Activated CD4-positive, alpha-beta T cell treated with anti-CD3 and anti-CD28 coated beads, Interleukin-2, amount 50 U/mL, for 24 hours (primary cell): ENCODE results near the gene RGS6.
A peak's percentile ranks its signal among the peaks of the same experiment; 100 is the strongest.

ENCODE experiments used
- DNase-seq, 2 donors: peaks; one replicate each; pipeline ENCODE4 v3.0.0-alpha.2; 2020; ENCODE audit warnings: low read depth in 1 of 2, low spot score in 1 of 2

The RGS6 gene

DNA sequence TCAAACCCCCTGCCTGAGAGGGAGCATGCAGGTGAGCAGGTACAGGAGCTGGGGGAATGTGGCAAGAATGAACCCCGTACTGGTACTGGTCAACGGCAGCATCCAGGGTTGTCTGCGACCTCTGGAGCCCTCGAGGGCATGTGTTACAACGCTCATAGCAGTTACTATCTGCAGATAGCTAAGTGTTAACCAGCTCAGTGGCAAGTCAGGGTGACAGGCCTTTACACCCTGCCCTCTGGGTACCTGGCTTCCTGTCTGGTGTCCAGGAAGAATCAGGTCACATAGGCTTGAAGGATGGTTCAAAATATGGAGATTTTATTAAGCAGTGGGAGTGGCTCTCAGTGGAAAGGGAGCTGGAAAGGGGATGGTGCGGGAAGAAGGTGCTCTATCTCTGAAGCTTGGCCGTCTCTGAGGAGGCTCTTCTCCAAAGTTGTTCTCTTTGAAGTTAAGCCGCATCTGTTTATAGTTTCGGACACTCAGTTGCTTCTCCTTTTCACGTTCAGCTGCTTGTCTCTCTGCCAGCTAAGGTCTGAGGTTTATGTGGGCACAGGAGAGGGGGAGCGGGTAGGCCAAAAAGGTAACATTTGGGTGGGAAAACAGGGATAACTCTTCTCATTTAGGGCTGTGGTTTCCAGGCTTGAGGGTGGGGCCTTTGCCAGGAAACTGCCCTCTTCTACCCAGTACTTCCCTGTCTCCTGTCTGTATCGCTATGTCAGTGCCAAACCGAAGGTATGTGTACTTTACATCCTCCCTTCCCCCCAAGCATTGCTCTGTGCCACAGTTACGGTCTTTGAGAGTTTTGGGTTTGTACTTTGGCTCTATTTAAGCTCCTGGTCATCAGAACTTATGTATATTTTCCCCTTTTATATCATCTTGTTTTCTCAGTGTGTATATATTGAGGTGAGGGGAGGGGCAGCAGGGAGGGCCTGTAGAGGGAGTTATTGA lies 305.8 kb downstream of the RGS6 start:
- no peak for DNase-seq

GRCh38 chr14:72243309-72244293 lies 311.4 kb downstream of the RGS6 start:
- DNase-seq, result no peak

- no peak for DNase-seq
These were observed 315.8 kb downstream of the RGS6 start for GRCh38 chr14:72247896-72248465.

DNA sequence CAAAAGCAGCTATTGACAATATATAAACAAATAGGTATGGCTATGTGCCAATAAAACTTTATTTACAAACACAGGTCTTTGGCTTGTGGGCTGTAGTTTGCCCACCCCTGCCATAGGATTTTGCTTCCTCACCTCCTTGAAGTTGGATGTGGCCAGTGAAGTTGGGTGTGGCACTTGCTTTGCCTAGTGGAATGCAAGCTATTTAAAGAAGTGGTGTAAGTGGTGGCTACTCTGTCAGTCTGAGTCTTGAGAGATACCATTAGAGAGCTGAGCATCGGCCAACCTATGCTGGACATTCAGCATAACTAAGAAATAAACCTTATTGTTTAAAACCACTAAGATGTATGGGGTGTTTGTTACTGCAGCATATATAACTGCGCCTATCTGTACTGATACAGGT lies 321.3 kb downstream of the RGS6 start:
- no peak for DNase-seq

GRCh38 chr14:72254202-72254936 lies 322.1 kb downstream of the RGS6 start:
- no peak for DNase-seq

GRCh38 chr14:72254937-72255472 lies 322.8 kb downstream of the RGS6 start:
- DNase-seq, result no peak

GRCh38 chr14:72256055-72256454 lies 323.8 kb downstream of the RGS6 start:
- no peak for DNase-seq

DNA sequence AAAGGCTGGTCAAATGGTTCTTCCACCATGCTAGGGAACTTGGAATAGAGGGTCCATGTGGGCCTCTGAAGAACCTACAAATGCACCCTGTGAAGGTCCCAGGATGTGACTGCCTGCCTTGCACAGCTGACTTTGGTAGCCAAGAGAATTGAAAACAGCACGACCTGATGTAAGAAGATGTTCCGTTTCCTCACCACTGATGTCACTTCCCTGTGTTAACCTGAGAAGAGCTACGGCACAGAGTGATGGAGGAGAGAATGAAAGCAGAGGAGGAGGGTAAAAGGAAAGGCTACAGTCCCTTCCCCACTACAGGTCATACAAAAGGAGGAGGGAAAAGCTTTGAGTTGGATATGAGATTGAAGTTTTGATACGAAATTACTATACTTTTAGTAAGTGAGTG lies 328.8 kb downstream of the RGS6 start:
- DNase-seq, result no peak

DNA sequence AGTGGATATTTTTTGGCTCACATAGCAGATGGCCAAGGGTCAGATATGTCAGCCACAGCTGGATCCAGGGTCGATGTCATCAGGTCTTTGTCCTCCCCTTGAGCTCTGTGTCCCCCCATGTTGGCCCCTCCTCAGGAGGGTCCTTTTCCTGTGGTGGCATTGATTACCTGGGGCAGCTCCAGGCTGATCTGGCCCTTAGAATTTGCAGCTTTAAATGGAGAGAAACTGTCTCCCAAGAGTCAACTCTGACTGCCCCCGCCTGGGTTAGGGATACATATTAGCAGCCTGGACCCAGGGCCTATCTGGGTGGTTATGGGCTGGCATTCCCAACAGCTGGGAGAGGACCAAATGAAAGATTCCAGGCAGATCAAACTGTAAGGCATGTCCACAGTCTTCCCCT lies 330.5 kb downstream of the RGS6 start:
- DNase-seq, result no peak

- DNase-seq, result no peak
These were observed 332.5 kb downstream of the RGS6 start for GRCh38 chr14:72264716-72265115.

- no peak for DNase-seq
These were observed 338.0 kb downstream of the RGS6 start for GRCh38 chr14:72270147-72270727.

- no peak for DNase-seq
These were observed 338.5 kb downstream of the RGS6 start for GRCh38 chr14:72270749-72271148.

DNA sequence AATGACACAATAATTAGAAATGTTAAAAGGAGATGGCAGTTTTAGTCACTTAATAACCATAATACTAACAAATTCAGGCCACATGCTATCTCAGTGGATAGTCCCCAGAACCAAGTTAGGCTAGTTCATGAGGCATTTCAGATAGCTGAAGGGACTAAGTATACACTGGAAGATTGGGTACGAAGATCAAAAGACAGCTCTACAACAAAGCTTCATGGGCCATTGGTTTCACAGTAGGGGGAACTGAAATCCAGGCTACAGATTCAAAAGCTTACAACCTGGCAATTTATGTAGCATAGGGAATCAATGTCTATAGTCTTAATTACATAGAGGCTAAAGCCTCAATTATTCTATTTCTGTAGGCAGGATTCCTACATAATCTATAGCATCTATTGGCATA lies 343.0 kb downstream of the RGS6 start:
- no peak for DNase-seq

DNA sequence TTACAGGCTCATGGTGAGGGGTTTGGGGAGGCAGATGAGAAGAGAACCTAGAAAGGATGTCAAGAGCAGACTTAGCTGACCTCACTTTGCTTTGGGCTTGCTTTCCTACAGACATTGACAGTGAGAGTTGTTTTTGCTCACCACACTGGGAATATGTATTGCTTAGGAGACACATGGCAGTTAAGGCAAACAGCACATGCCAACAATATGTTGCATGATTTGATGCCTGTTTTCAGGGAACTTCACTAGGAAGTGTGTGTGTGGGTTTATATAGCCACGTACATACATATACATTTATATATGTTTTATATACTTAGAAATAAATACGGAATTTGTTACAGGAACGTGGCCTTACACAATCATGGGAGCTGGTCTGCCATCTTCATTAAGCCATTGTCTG lies 346.1 kb downstream of the RGS6 start:
- no peak for DNase-seq

GRCh38 chr14:72284176-72284575 lies 351.9 kb downstream of the RGS6 start:
- no peak for DNase-seq

- no peak for DNase-seq
These were observed 358.0 kb downstream of the RGS6 start for GRCh38 chr14:72290241-72290640.

GRCh38 chr14:72291908-72292688 lies 359.9 kb downstream of the RGS6 start:
- DNase-seq, result peak in 1 of 2 donors; percentile 8

- no peak for DNase-seq
These were observed 360.4 kb downstream of the RGS6 start for GRCh38 chr14:72292689-72293024.

GRCh38 chr14:72301352-72301751 lies 369.1 kb downstream of the RGS6 start:
- DNase-seq, result no peak
